HL-60 (cell line): ENCODE measurements around the gene DAZL.

Experiments used
- GABPA ChIP-seq: IDR thresholded peaks from 2 replicates; pipeline ENCODE4 v1.6.1; 2012; ENCODE audit warnings: low read depth
- POLR2AphosphoS5 ChIP-seq: IDR thresholded peaks from 2 replicates; pipeline ENCODE4 v1.6.1; 2012; ENCODE audit warnings: low read depth
- TF ChIP-seq, protein P1 (sequence below): IDR thresholded peaks from one replicate; pipeline ENCODE4 v1.5.1; 2011; ENCODE audit warnings: low read length, control low read depth, inconsistent platforms; ENCODE audit not compliant: insufficient read depth
- TF ChIP-seq, protein P2 (sequence below): IDR thresholded peaks from 2 replicates; pipeline ENCODE4 v1.6.1; 2012; ENCODE audit warnings: low read depth; ENCODE audit not compliant: insufficient replicate concordance

DNA sequence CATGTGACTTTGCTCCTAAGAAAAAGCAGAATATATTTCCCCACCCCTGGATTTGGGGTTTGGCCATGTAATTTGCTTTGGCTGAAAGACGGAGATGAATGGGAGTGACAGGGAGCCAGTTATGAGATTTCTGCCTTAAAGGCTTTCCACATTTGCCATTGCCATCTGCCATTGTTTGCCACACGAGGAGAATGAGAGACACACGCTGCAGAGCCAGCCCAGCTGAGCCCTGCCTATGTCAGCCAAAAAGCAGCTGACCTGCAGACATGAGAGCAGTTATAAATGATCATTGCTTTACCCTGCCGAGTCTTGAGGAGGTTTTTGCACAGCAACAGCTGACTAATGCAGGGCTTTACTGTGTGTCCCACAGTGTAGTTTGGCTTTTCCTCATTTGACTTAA, 51.1 kb downstream of the DAZL start:
- TF ChIP-seq, protein P1, sequence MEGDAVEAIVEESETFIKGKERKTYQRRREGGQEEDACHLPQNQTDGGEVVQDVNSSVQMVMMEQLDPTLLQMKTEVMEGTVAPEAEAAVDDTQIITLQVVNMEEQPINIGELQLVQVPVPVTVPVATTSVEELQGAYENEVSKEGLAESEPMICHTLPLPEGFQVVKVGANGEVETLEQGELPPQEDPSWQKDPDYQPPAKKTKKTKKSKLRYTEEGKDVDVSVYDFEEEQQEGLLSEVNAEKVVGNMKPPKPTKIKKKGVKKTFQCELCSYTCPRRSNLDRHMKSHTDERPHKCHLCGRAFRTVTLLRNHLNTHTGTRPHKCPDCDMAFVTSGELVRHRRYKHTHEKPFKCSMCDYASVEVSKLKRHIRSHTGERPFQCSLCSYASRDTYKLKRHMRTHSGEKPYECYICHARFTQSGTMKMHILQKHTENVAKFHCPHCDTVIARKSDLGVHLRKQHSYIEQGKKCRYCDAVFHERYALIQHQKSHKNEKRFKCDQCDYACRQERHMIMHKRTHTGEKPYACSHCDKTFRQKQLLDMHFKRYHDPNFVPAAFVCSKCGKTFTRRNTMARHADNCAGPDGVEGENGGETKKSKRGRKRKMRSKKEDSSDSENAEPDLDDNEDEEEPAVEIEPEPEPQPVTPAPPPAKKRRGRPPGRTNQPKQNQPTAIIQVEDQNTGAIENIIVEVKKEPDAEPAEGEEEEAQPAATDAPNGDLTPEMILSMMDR, result no peak
- no peak for TF ChIP-seq GABPA
- no peak for TF ChIP-seq POLR2AphosphoS5
- TF ChIP-seq, protein P2, sequence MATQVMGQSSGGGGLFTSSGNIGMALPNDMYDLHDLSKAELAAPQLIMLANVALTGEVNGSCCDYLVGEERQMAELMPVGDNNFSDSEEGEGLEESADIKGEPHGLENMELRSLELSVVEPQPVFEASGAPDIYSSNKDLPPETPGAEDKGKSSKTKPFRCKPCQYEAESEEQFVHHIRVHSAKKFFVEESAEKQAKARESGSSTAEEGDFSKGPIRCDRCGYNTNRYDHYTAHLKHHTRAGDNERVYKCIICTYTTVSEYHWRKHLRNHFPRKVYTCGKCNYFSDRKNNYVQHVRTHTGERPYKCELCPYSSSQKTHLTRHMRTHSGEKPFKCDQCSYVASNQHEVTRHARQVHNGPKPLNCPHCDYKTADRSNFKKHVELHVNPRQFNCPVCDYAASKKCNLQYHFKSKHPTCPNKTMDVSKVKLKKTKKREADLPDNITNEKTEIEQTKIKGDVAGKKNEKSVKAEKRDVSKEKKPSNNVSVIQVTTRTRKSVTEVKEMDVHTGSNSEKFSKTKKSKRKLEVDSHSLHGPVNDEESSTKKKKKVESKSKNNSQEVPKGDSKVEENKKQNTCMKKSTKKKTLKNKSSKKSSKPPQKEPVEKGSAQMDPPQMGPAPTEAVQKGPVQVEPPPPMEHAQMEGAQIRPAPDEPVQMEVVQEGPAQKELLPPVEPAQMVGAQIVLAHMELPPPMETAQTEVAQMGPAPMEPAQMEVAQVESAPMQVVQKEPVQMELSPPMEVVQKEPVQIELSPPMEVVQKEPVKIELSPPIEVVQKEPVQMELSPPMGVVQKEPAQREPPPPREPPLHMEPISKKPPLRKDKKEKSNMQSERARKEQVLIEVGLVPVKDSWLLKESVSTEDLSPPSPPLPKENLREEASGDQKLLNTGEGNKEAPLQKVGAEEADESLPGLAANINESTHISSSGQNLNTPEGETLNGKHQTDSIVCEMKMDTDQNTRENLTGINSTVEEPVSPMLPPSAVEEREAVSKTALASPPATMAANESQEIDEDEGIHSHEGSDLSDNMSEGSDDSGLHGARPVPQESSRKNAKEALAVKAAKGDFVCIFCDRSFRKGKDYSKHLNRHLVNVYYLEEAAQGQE, result no peak
